NCI-H146 (cell line): ENCODE results near the gene CCL28.
A peak's percentile ranks its signal among the peaks of the same experiment; 100 is the strongest.
"Not testable (repeated sequence)": the region's sequence is repeated elsewhere in the genome, so short reads cannot be mapped to it uniquely, and the experiment has no call there.

Experiments
- DNase-seq: peaks from one replicate; lab custom pipeline; 2025; lab: John Stamatoyannopoulos, UW

The CCL28 gene

GRCh38 chr5:43412156-43412555, at the start of gene CCL28:
TSS of gene CCL28 (minus strand) at chr5:43412391. CDS start at chr5:43412316, 75 bp downstream.
- DNase-seq, result no peak

GRCh38 chr5:43461066-43461465, 48.9 kb upstream of the CCL28 start:
- DNase-seq, result no peak

GRCh38 chr5:43456556-43456955, 44.4 kb upstream of the CCL28 start:
- DNase-seq, result no peak

GRCh38 chr5:43441575-43441974, 29.4 kb upstream of the CCL28 start:
- not testable (repeated sequence) for DNase-seq

- no peak for DNase-seq
Measured at GRCh38 chr5:43437062-43437660, 25.0 kb upstream of the CCL28 start.

- DNase-seq, result no peak
Measured at GRCh38 chr5:43433382-43433781, 21.2 kb upstream of the CCL28 start.

GRCh38 chr5:43432486-43433375, 20.5 kb upstream of the CCL28 start:
- DNase-seq, result peak; percentile 67

GRCh38 chr5:43429706-43430105, 17.5 kb upstream of the CCL28 start:
- no peak for DNase-seq

GRCh38 chr5:43429016-43429415, 16.8 kb upstream of the CCL28 start:
- DNase-seq, result no peak

- DNase-seq, result no peak
Measured at GRCh38 chr5:43427306-43427705, 15.1 kb upstream of the CCL28 start.

GRCh38 chr5:43425983-43426382, 13.8 kb upstream of the CCL28 start:
- no peak for DNase-seq

- DNase-seq, result not testable (repeated sequence)
Measured at GRCh38 chr5:43423086-43423485, 10.9 kb upstream of the CCL28 start.

- peak; percentile 52 for DNase-seq
Measured at GRCh38 chr5:43422143-43422542, 10.0 kb upstream of the CCL28 start.

- no peak for DNase-seq
Measured at GRCh38 chr5:43421450-43422133, 9.4 kb upstream of the CCL28 start.

- DNase-seq, result no peak
Measured at GRCh38 chr5:43420241-43420640, 8.1 kb upstream of the CCL28 start.

GRCh38 chr5:43418561-43418960, 6.4 kb upstream of the CCL28 start:
- DNase-seq, result no peak

- DNase-seq, result peak; percentile 69
Measured at GRCh38 chr5:43416803-43417394, 4.7 kb upstream of the CCL28 start.

- peak; percentile 72 for DNase-seq
Measured at GRCh38 chr5:43415935-43416802, 4.0 kb upstream of the CCL28 start.

GRCh38 chr5:43413966-43414365, 1.8 kb upstream of the CCL28 start:
- DNase-seq, result no peak

- DNase-seq, result peak; percentile 39
Measured at GRCh38 chr5:43412644-43413043, 453 bp upstream of the CCL28 start.

- DNase-seq, result no peak
Measured at GRCh38 chr5:43411495-43411894, 696 bp downstream of the CCL28 start.
